ENCODE data around the gene KIF2C. TPM values are rescaled to one million over a fixed set of nuclear protein-coding genes. Genes with fewer than 3 reads are reported as not detected.
A peak's percentile ranks its signal among the peaks of the same experiment; 100 is the strongest.

KIF2C gene
- total and polyA plus RNA-seq, 2 of the 4 experiments (the other 2 are of a cell fraction): 31.6 to 45.0 TPM

Small RNAs within 50 kb of the gene (microRNA-seq; reads per million reads assigned to microRNA genes)
- gene RNU5D-1 (ENCODE audit: insufficient read depth, insufficient read length) (5.2 reads per million), gene RNU5F-1 (ENCODE audit: insufficient read depth, insufficient read length) (not detected), gene SNORD38A (ENCODE audit: insufficient read depth, insufficient read length) (407 reads per million, percentile 89 among the genes with 10 or more reads in this experiment), gene SNORD38B (ENCODE audit: insufficient read depth, insufficient read length) (not detected), gene SNORD46 (ENCODE audit: insufficient read depth, insufficient read length) (55.8 reads per million, percentile 76 among the genes with 10 or more reads in this experiment), gene SNORD55 (ENCODE audit: insufficient read depth, insufficient read length) (not detected)

Small RNAs within 50 kb of the gene (small RNA-seq; reads per million reads assigned to genes)
- gene RNU5D-1 (610 to 31,002 (median 3,313) reads per million in 5 experiments), gene RNU5F-1 (14.1 to 3,494 (median 200) reads per million in 5 experiments), gene SNORD38A (158 to 2,721 (median 1,547) reads per million in 5 experiments), gene SNORD38B (0 reads per million in 5 experiments), gene SNORD46 (0.15 to 24.9 (median 2.0) reads per million in 5 experiments), gene SNORD55 (0 reads per million in 5 experiments)

Other genes starting within 250 kb of the KIF2C start
- 2.2 and 2.7 TPM in 2 replicates for gene TMEM53, start 65.4 kb upstream of the KIF2C start, total RNA-seq (2012; rRNA removed)
- 6.3 and 8.1 TPM in 2 replicates for gene TMEM53, start 65.4 kb upstream of the KIF2C start, polyA plus RNA-seq (2012; rRNA removed)
- gene ARMH1, start 65.1 kb upstream of the KIF2C start, total RNA-seq (2012; rRNA removed): 0.28 and 0.36 TPM in 2 replicates
- gene ARMH1, start 65.1 kb upstream of the KIF2C start, polyA plus RNA-seq (2012; rRNA removed): 0.72 and 1.1 TPM in 2 replicates
- gene RNU5D-1, start 8.7 kb upstream of the KIF2C start, total RNA-seq (2012; rRNA removed): not detected in 2 replicates
- gene RNU5D-1, start 8.7 kb upstream of the KIF2C start, polyA plus RNA-seq (2012; rRNA removed): not detected in 2 replicates
- gene RPS8, start 35.7 kb downstream of the KIF2C start, total RNA-seq (2012; rRNA removed): 1,837 and 2,171 TPM in 2 replicates
- 2,128 and 2,255 TPM in 2 replicates for gene RPS8, start 35.7 kb downstream of the KIF2C start, polyA plus RNA-seq (2012; rRNA removed)
- not detected in 2 replicates for gene BEST4, start 48.3 kb downstream of the KIF2C start, total RNA-seq (2012; rRNA removed)
- gene BEST4, start 48.3 kb downstream of the KIF2C start, polyA plus RNA-seq (2012; rRNA removed): 0.07 and 0.16 TPM in 2 replicates
- gene PLK3, start 60.5 kb downstream of the KIF2C start, total RNA-seq (2012; rRNA removed): 15.3 and 15.8 TPM in 2 replicates
- 51.6 and 52.5 TPM in 2 replicates for gene PLK3, start 60.5 kb downstream of the KIF2C start, polyA plus RNA-seq (2012; rRNA removed)
- gene DYNLT4, start 67.5 kb downstream of the KIF2C start, total RNA-seq (2012; rRNA removed): 0.56 TPM in 1 of 2 replicates, not detected in the other
- not detected in 2 replicates for gene DYNLT4, start 67.5 kb downstream of the KIF2C start, polyA plus RNA-seq (2012; rRNA removed)
- 0.56 and 0.90 TPM in 2 replicates for gene BTBD19, start 68.7 kb downstream of the KIF2C start, total RNA-seq (2012; rRNA removed)
- gene BTBD19, start 68.7 kb downstream of the KIF2C start, polyA plus RNA-seq (2012; rRNA removed): 16.0 and 17.2 TPM in 2 replicates
- gene PTCH2, start 103.4 kb downstream of the KIF2C start, total RNA-seq (2012; rRNA removed): under 0.01 TPM in 2 replicates
- 0.56 and 0.66 TPM in 2 replicates for gene PTCH2, start 103.4 kb downstream of the KIF2C start, polyA plus RNA-seq (2012; rRNA removed)
- gene EIF2B3, start 246.8 kb downstream of the KIF2C start, total RNA-seq (2012; rRNA removed): 63.3 and 77.8 TPM in 2 replicates
- 33.7 and 36.6 TPM in 2 replicates for gene EIF2B3, start 246.8 kb downstream of the KIF2C start, polyA plus RNA-seq (2012; rRNA removed)

Measured in IMR-90 (cell line).